Central memory CD8-positive, alpha-beta T cell (primary cell): Measurements from ENCODE around the gene CAV3.
"Not testable (repeated sequence)": the region's sequence is repeated elsewhere in the genome, so short reads cannot be mapped to it uniquely, and the experiment has no call there.

Experiments used
- ATAC-seq: fragments of 150-1000 bp; cut with Tn5 transposase; replicated peaks from 2 replicates; pipeline ENCODE4 v1.10.0; 2022; ENCODE audit warnings: mild to moderate bottlenecking, moderate FRiP score, moderate number of reproducible peaks; ENCODE audit not compliant: poor library complexity, severe bottlenecking; ENCODE audit errors: extremely low read depth
- DNase-seq, 2 donors: peaks; one replicate each; pipeline ENCODE4 v3.0.0; 2021; ENCODE audit warnings: low spot score in 2 of 2
- H3K27ac Mint-ChIP-seq: one replicate; pipeline ENCODE4 v1.8.0; 2022; ENCODE audit warnings: low read depth, mild to moderate bottlenecking, moderate library complexity, mixed read lengths
- H3K27me3 Mint-ChIP-seq: one replicate; pipeline ENCODE4 v1.8.0; 2022; ENCODE audit warnings: mixed read lengths
- H3K36me3 Mint-ChIP-seq: one replicate; pipeline ENCODE4 v1.8.0; 2022; ENCODE audit warnings: mild to moderate bottlenecking, moderate library complexity, mixed read lengths; ENCODE audit not compliant: insufficient read depth
- H3K4me1 Mint-ChIP-seq: one replicate; pipeline ENCODE4 v1.8.0; 2022; ENCODE audit warnings: mixed read lengths
- H3K4me3 Mint-ChIP-seq: one replicate; pipeline ENCODE4 v1.8.0; 2022; ENCODE audit warnings: mild to moderate bottlenecking, moderate library complexity, mixed read lengths
- H3K9me3 Mint-ChIP-seq: one replicate; pipeline ENCODE4 v1.8.0; 2022; ENCODE audit warnings: mixed read lengths

The CAV3 gene

DNA sequence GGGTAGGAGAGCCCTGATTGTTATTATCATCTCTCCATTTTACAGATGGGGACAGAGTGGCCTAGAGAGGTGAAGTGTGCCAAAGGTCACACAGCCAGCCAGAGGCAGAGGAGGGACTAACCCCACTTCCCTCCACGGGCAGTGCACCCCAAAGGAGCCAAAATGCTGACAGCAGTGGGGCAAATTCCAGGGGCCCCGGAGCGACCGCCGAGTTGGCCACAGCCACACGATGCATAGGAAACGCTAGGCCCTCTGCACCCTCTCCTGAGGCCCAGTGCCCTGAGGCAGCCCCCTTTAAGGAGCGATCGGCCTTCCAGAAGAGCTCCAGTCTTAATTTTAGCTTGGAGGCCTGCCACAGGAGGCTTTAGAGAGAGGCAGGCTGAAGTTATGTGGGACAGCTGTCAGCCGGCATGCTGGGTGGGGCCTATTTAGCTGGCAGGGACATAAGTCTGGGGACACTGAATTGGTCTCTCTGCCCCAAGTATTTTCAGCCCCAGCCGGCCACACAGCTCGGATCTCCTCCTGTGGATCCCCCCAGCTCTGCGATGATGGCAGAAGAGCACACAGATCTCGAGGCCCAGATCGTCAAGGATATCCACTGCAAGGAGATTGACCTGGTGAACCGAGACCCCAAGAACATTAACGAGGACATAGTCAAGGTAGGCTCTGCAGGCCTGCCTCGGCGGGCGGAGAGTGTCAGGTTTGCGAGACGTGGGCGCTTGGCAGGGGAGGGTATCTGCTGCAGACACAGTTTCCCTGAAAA, at the start of gene CAV3:
Gene CAV3, plus strand, starts transcription at position 471 of the 763 bp plus-strand sequence. Its CDS starts 75 bp downstream, at position 546.
- no peak within 1 kb of the TSS for H3K4me3 Mint-ChIP-seq
- H3K36me3 Mint-ChIP-seq = peaks cover 1% of the 10 kb centered on the region
- H3K27ac Mint-ChIP-seq = no peak within 1 kb of the TSS
- DNase-seq (no peak), ATAC-seq (no peak)
- H3K27me3 Mint-ChIP-seq = peaks cover 48% of the 10 kb centered on the region
- H3K9me3 Mint-ChIP-seq = no peaks in the 10 kb centered on the region
- H3K4me1 Mint-ChIP-seq = no peaks in the 10 kb centered on the region

DNA sequence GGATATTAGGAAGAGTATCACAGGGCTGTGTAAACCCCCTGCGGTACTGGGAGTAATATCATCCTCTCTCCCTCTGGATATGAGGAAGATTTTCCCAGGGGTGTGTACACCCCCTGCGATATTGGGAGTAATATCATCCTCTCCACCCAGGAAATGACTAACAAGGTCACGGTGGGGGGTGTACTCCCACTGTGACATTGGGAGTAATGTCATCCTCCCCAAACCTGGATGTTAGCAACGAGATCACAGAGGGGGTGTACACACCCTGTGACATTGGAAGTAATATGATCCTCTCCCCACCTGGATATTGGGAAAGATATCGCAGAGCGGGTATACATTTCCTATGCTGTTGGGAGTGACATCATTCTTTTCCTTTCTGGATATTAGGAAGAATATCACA, 48.6 kb upstream of the CAV3 start:
- H3K4me3 Mint-ChIP-seq, H3K27ac Mint-ChIP-seq, H3K9me3 Mint-ChIP-seq, H3K36me3 Mint-ChIP-seq, DNase-seq, ATAC-seq, H3K4me1 Mint-ChIP-seq: not testable (repeated sequence)
- peaks cover 17% of the 10 kb centered on the region for H3K27me3 Mint-ChIP-seq

DNA sequence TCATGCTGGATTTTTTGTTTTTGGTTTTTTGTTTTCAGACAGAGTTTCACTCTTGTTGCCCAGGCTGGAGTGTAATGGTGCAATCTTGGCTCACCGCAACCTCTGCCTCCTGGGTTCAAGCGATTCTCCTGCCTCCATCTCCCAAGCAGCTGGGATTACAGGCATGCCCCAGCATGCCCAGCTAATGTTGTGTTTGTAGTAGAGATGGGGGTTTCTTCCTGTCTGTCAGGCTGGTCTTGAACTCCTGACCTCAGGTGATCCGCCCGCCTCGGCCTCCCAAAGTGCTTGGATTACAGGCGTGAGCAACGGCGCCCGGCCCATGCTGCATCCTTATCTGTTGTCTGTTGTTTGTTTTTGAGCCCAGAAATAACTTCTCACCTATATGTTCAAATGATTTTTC, 42.3 kb upstream of the CAV3 start:
- not testable (repeated sequence) for H3K4me3 Mint-ChIP-seq, H3K36me3 Mint-ChIP-seq, H3K4me1 Mint-ChIP-seq, ATAC-seq, H3K27ac Mint-ChIP-seq, H3K27me3 Mint-ChIP-seq, H3K9me3 Mint-ChIP-seq, DNase-seq

DNA sequence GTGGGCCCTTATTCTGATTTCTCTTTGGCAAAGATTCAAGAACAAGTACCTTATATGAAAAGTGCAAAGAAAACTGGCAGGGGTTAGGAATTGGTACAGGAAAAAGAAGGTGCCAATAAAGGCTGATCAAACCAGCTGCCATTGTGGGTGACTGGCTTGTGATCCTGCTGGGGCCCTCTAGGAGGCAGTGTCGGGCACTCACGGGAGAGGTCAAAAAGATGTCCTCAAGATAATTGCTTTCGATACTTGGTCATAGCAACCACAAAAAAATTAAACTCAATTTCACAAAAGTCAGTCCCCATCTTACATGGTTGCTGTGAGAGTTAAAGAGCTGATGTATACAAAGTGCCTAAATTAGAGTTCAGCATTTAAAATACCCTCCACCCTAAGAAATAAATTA, 31.0 kb upstream of the CAV3 start:
- H3K27me3 Mint-ChIP-seq = no peaks in the 10 kb centered on the region
- H3K4me1 Mint-ChIP-seq = no peaks in the 10 kb centered on the region
- no peak overlapping the region for H3K4me3 Mint-ChIP-seq
- no peak overlapping the region for H3K27ac Mint-ChIP-seq
- no peaks in the 10 kb centered on the region for H3K9me3 Mint-ChIP-seq
- ATAC-seq (no peak), DNase-seq (no peak)
- H3K36me3 Mint-ChIP-seq = no peaks in the 10 kb centered on the region

DNA sequence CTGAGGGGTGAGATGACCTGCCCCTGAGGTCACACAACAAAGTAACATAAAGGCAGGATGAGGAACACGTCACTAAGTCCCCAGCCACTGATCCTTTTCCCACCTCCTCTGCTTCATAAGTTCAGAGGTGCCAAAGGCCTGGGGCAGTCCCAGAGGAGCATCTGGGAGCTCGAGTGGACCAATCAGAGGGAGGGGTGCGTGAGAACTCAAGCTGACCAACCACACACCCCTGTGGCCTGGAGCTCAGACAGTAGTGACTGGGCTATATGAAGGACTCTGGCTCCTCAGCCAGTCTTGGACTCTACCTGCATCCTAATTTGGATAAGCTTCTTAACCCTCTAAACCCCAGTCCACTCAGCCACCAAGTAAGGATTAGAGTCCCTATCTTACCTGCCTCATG, 28.0 kb upstream of the CAV3 start:
- Mint-ChIP-seq H3K4me1 (no peaks in the 10 kb centered on the region), H3K4me3 (no peak overlapping the region), H3K9me3 (no peaks in the 10 kb centered on the region), H3K27me3 (peaks cover 7% of the 10 kb centered on the region), H3K36me3 (no peaks in the 10 kb centered on the region), H3K27ac (no peak overlapping the region)
- no peak for ATAC-seq
- DNase-seq = no peak

DNA sequence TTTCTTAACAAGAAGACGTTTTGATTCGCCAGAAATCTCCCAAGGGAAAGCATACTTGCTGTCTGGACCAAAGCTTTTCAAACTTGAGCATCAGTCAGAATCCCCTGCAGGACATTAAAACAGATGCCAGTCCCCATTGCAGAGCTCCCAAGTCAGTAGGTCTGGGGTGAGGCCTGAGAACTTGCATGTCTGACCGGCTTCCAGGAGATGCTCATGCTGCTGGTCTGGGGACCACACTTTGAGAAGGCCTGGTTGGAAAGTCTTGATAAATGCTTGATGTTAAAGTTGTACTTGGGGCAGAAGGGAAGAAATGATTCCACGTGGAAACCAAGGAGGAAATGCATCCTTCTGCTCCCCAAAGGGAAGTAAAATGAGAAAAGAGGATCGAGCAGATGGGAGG, 24.3 kb upstream of the CAV3 start:
- H3K9me3 Mint-ChIP-seq = no peaks in the 10 kb centered on the region
- no peaks in the 10 kb centered on the region for H3K4me1 Mint-ChIP-seq
- ATAC-seq = no peak

DNA sequence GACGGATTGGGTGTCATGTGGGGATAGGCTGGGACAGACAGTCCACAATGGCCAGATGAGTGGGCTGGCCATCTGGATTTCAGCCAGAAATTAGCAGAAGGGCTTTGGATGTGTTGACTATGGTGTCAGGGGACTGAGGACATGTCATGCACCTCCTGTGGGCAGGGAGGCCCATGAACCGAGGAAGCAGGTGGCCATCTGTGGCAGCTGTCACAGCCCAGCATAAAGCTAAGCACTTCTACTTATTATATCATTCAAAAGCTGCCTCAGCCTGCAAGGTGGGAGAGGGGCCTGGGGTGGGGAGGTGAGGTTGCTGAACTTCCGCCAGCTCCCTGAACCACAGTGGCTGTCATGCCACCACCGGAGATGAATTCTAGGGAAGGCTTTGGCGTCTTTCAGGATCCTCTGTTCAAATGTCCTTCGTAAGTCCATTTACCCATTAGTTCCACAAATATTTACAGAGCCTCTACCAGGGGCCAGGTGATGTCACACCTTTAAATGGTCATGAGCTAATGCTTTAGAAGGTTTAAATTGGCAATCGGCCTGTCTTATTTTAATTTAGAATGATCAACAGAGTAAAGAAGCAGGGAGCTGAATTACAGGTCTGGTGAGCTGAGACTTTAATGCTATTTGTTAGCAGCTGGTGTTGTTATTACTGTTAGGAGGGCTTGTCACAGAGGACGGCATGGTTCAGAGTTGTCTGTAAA, 23.6 kb upstream of the CAV3 start:
- H3K4me3 Mint-ChIP-seq = no peak overlapping the region
- no peak overlapping the region for H3K27ac Mint-ChIP-seq
- ATAC-seq (no peak), DNase-seq (no peak)
- no peaks in the 10 kb centered on the region for H3K9me3 Mint-ChIP-seq
- no peaks in the 10 kb centered on the region for H3K4me1 Mint-ChIP-seq
- H3K27me3 Mint-ChIP-seq = peaks cover 11% of the 10 kb centered on the region
- no peaks in the 10 kb centered on the region for H3K36me3 Mint-ChIP-seq

More for the DNA sequence above, 24.3 kb upstream of the CAV3 start:
- Mint-ChIP-seq H3K27ac (no peak overlapping the region), H3K36me3 (no peaks in the 10 kb centered on the region), H3K4me3 (no peak overlapping the region), H3K27me3 (peaks cover 7% of the 10 kb centered on the region)
- DNase-seq = no peak

DNA sequence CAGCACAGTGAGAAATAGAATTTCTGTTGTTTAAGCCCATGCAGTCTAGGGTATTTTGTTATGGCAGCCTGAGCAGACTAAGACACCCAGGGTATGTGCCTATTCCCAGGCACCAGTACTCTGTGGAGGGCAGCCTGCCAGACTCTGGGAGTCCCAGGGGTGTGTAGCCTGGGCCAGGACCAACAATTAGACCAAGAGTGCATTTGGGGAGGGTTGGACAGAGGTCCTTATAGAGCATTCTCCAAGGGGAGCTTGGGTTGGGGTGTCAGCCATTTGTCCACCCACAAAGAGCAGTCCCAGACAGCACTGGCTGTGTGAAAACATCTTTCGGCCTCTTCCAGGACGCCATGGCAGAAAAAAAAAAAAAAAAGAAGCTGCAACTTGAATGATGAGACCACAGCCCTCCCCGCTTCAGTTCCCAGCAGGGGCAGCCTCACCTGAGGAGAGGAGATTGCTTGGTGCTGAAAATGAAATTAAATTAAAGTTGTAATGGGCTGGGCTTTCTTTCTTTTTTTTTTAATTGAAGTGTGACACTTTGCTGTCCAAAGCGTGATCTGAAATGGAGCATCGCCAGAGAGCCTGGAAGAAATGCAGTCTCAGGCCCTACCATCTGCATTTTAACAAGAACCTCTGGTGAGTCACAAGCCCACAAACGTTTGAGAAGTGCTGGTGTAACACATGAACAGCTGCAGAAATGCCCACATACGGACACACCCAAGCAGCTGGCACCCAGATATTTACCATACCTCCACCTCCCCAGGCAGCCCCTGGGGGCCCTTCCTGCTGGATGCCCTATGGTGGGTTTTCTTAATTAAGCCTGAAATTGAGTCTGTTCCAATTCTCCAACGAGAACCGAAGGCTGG, 21.3 kb upstream of the CAV3 start:
- Mint-ChIP-seq H3K4me1 (no peaks in the 10 kb centered on the region), H3K27me3 (peaks cover 23% of the 10 kb centered on the region), H3K27ac (no peak overlapping the region), H3K4me3 (no peak overlapping the region), H3K36me3 (no peaks in the 10 kb centered on the region), H3K9me3 (no peaks in the 10 kb centered on the region)
- DNase-seq (no peak), ATAC-seq (no peak)

DNA sequence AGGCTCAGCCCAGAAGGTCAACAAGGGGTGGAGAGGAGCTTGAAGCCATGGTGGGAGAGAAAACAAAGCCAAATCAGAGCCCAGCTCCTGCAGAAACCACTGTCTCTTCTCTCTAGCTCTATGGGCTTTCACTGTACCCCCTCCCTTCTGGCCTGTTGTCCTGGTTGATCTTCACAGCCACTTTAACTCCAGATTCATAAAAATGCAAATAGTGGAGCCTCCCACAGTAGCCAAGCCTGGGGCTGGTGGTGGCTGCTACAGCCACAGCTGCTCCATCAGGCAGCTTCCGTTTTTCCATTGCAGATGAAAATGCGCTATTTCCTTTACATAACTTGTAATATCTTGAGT, 20.7 kb upstream of the CAV3 start:
- H3K9me3 Mint-ChIP-seq = no peaks in the 10 kb centered on the region
- H3K4me1 Mint-ChIP-seq = no peaks in the 10 kb centered on the region
- H3K27ac Mint-ChIP-seq = peak overlapping the region; percentile 41
- H3K27me3 Mint-ChIP-seq = peaks cover 23% of the 10 kb centered on the region
- DNase-seq (no peak), ATAC-seq (no peak)
- H3K36me3 Mint-ChIP-seq = no peaks in the 10 kb centered on the region
- no peak overlapping the region for H3K4me3 Mint-ChIP-seq

DNA sequence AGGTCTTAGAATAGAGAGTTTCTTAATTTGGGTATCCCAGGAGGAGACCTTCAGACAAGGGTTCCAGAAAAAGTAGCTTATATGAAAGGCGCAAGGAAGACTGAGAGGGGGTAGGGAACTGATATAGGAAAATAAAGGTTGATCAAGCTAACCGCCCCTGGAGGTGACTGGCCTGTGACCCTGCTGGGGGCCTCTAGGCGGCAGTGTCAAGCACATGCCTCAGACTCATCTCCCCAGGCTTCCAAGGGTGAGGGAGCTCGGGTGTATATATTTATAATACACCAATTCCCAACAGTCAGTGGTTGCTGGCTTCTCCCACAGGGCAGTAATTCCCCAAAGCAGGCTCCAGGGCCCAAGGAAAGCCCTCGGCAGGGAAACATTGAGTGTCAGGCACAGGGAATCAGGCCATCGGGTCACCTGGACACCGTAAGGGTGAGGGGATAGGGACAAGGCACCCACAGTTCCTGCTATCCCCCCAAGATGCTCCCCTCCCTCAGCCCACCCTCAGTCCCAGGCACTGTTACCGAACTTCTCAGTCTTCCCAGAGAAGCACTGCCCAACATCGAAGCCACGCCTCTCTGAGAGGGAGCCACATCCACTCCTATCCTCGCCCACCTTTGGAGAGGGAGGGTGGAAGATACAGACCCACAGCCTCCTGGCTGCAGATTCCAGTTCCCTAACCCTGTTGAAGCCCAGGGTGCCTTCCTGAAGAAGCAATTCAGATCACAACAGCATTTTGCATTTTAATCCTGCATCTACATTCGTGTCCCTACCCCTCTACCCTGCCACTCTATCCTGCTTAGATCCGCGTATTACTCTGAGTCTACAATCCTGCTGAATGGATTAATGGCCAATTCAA, 19.5 kb upstream of the CAV3 start:
- Mint-ChIP-seq H3K4me1 (no peaks in the 10 kb centered on the region), H3K27ac (no peak overlapping the region), H3K27me3 (peaks cover 16% of the 10 kb centered on the region), H3K9me3 (no peaks in the 10 kb centered on the region), H3K36me3 (no peaks in the 10 kb centered on the region), H3K4me3 (no peak overlapping the region)
- DNase-seq = no peak
- ATAC-seq = no peak

DNA sequence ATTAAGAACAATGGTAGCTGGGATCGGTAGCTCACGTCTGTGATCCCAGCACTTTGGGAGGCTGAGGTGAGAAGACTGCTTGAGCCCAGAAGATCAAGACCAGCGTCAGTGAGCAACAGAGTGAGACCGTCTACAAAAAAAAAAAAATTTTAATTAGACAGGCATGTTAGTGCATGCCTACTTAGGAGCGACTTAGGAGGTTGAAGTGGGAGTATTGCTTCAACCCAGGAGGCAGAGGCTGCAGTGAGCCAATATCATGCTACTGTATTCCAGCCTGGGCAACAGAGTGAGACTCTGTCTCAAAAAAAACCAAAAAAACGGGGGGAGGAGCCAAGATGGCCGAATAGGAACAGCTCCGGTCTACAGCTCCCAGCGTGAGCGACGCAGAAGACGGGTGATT, 17.8 kb upstream of the CAV3 start:
- not testable (repeated sequence) for H3K36me3 Mint-ChIP-seq, H3K4me1 Mint-ChIP-seq, DNase-seq, H3K27ac Mint-ChIP-seq, ATAC-seq, H3K4me3 Mint-ChIP-seq, H3K9me3 Mint-ChIP-seq
- peaks cover 16% of the 10 kb centered on the region for H3K27me3 Mint-ChIP-seq

DNA sequence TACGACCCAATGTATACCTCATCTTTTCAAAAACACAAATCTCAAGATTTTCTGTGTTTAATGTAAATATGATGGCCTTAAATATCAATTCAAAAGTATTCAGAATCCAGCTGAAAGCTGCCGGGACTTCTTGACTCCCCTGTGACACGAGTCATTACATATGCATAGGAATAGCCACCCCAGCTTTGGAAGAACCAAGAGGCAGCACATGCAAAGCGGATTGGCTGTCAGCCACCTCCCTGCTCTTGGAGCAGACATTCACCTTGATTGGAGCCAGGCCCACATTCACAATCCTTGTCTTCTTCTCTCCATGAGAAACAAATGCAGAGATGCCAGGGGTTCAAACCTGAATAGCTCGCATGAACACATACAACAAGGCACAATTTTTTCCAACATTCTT, 10.8 kb upstream of the CAV3 start:
- Mint-ChIP-seq H3K4me1 (no peaks in the 10 kb centered on the region), H3K9me3 (no peaks in the 10 kb centered on the region), H3K4me3 (no peak overlapping the region), H3K36me3 (no peaks in the 10 kb centered on the region), H3K27ac (no peak overlapping the region), H3K27me3 (peaks cover 9% of the 10 kb centered on the region)
- ATAC-seq (no peak), DNase-seq (no peak)
